Esophagus muscularis mucosa (tissue), 4 donors: ENCODE results near the gene MARK1.

ENCODE experiments used
- CTCF ChIP-seq, 3 experiments: fragments of 200-600 bp in 2 of 3; fragments of 450-650 bp in 1 of 3; sonication (generic) in 2 of 3; IDR thresholded peaks; one replicate each; pipeline ENCODE4 v1.5.1; 2017 to 2019; ENCODE audit warnings: antibody characterized with exemption in 3 of 3, mild to moderate bottlenecking in 2 of 3, moderate library complexity in 1 of 3
- EP300 ChIP-seq: sonication (generic); formaldehyde crosslinking; IDR thresholded peaks from one replicate; pipeline ENCODE4 v1.6.1; 2017; ENCODE audit warnings: antibody characterized with exemption
- POLR2AphosphoS5 ChIP-seq, 2 donors: sonication (generic); formaldehyde crosslinking; IDR thresholded peaks; one replicate each; pipeline ENCODE4 v1.6.1; 2017; ENCODE audit warnings: antibody characterized with exemption in 2 of 2

- TF ChIP-seq POLR2AphosphoS5 (IDR thresholded peaks at IDR 0.05) (no peak), CTCF (IDR thresholded peaks at IDR 0.05) (no peak), EP300 (no peak)
Observed at GRCh38 chr1:220616836-220617235, 88.9 kb downstream of the MARK1 start.
